Measurements from ENCODE around the gene RETSAT.
"Not testable (repeated sequence)": the region's sequence is repeated elsewhere in the genome, so short reads cannot be mapped to it uniquely, and the experiment has no call there.

Gene RETSAT

DNA sequence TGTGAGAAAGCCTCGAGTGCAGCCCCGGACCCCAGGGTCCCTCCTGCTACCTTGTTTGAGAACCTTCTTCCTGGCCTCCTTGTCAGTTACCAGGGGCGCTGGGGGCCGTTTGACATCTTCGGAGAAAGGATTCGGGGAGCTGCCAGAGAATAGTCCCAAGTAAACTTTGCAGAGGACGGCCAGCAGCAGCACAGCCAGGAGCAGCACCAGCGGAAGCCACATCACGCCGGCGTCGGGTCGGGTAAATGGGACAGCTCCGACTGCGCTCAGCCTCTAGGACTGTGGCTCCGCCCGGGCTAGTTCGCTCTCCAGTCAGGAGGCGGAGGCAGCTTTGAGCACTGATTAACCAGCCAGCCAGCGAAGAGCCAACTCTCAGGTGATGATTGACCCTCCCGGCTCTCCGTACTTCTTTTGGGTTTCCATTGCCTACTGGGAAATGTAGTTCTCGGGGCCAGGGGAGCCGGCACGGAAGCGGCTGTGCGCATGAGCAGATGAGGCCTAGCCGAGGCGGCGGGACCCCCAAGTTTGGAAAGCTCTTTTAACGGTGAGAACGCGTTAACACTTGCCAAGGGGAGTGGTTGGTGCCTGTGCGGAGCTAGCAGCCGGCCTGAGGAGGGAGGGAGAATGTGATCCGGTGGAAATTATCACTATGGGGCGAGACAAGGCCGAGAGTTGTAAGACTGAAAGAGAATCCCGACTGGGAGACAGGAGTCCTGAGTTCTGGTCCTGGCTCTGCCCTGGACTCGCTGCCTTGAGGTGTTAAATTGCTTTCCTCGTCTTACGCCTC, at the start of gene RETSAT, which contains the start of gene ELMOD3:
RETSAT (minus strand) TSS at position 243 of the 787 bp plus-strand sequence; CDS start at position 222, 21 bp downstream.
ELMOD3 (plus strand) TSS at position 484 of the 787 bp plus-strand sequence. CDS start 2,430 bp downstream, outside the sequence.
- DNase-seq (ENCODE audit: low read depth in 2 of 2): peak; percentile 84 to 91

DNA sequence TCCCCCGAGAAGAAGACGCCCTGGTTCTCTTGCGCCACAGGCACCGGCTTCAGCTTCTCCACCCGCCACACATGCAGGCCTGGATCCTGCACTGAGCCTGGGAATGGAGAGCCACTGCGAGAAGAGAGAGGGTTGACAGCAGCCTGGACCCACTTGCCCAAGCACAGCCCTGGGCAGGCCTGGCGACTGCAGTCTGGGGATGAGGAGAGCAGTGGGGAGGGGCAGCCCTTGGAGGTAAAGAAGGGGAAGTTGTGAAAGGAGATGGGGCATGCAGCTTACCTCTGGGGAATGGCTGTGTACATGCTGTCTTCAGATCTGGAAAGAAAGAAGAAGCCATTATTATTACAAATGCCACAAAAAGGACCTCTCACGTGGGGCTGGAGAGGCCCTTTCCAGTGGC, 47.5 kb upstream of the RETSAT start:
- no peak for DNase-seq (ENCODE audit: low read depth in 2 of 2)

- no peak for DNase-seq (ENCODE audit: low read depth in 2 of 2)
Observed at GRCh38 chr2:85401464-85401805, 47.1 kb upstream of the RETSAT start.

DNA sequence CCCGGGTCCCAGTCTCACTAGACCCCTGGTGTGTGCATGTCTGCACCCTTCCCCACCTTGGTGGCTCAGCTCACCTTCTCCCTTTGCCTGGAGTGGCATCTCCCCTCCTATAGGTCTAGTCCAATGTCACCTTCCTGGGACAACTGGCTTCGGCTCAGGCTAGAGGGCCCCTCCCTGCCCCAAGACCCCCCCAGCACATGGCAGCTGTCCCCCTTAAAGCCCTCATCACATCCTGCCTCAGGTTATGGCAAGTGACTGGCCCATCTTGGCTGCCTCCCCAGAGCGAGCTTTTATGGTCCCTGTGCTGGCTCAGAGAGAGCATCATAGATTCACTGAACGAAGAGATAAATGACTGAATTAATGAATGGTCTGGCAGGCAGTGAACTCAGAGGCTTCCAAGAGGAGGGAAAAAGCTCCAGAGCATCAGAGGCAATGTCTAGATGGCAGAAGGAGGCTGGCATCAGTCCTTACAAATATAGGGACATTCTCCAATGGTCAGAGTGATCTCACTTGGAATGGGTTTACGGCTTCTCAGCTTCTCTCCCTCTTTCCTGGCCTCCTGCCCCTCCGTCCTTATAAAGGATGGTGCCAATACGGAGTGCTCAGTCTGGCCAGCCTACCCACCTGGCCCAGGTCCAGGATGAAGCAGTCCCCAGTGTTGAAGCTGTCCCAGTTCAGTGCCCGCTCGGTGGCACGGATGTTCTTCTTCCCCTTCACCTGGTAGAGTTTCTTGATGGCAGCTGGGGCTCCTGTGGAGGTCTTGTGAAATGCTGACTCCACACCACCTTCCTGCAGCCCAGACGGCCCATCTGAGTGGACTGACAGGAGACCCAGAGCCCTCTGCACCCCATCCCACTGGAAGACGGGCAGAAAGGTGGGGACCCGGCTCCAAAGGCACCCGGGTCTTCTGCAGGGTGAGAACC, 46.5 kb upstream of the RETSAT start:
- DNase-seq (ENCODE audit: low read depth in 2 of 2): no peak

- no peak for DNase-seq (ENCODE audit: low read depth in 2 of 2)
Observed at GRCh38 chr2:85400023-85400422, 45.7 kb upstream of the RETSAT start.

DNA sequence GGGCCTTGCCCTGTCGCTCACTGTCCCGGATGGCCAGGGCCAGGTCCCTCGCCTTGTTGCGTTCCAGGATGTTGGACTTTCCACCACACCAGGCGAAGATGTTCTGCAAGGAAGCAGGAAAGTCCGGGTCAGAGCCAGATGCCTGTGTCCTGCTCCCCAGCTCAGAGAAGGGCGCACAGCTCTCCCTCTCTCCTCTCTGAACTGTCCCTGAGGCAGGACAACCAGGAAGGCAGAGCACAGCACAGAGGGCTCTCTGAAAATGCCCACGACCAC, 44.8 kb upstream of the RETSAT start:
- no peak for DNase-seq (ENCODE audit: low read depth in 2 of 2)

DNA sequence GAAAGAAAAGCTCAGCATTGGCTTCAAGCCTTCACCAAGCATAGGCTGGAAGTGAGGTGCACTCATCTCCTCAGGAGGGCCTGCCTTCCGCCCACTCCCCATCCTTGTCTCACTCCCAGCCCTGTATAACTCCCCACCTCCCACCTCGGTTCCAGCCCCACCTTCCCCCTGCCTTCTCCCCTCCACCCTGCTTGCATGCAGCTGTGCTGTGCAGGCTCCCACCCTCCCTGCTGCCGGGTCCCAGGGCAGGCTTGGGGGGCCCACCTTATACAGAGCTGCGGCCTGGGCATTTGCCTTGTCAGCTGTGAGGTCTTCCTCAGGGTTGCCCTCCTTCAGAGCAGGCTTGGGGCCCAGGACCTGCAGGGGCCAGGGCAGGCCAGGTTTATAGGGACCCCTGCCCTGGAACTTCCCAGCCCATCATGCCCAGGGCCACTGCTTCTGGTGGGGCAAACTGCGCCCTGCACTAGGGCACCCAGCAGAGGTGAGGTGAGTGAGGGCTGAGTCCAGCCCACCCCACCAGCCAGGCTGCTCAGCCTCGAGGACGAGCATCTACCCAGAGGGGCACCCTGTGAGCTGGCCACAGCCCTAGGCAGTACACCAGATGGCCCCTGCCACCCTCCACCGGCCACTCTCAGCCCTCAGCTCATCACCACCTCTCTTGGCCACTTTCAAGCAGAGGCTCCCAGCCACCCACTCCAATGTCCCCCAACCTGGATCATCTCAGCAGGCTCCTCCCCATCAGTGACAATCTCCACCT, 44.3 kb upstream of the RETSAT start:
- no peak for DNase-seq (ENCODE audit: low read depth in 2 of 2)

DNA sequence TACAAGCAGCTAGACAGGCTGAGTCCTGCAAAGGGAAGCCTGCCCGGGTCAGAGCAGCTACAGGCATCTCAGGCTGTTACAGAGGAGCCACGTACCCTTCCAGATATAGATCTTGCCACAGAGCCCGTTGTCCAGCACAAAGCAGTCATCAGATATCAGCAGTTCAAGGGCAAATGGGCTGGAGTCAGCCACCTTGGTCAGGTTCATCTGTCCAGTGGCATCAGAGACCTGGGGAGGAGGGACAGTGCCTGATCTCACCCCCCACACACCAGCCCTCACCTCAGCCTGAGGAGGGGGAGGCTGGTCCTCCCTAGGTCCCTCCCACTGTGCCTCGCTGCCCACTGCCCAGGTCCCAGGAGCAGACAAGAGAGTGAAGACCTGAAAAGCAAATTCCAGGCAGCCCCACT, 43.6 kb upstream of the RETSAT start:
- no peak for DNase-seq (ENCODE audit: low read depth in 2 of 2)

- DNase-seq (ENCODE audit: low read depth in 2 of 2): no peak
Observed at GRCh38 chr2:85396531-85397470, 42.5 kb upstream of the RETSAT start.

DNA sequence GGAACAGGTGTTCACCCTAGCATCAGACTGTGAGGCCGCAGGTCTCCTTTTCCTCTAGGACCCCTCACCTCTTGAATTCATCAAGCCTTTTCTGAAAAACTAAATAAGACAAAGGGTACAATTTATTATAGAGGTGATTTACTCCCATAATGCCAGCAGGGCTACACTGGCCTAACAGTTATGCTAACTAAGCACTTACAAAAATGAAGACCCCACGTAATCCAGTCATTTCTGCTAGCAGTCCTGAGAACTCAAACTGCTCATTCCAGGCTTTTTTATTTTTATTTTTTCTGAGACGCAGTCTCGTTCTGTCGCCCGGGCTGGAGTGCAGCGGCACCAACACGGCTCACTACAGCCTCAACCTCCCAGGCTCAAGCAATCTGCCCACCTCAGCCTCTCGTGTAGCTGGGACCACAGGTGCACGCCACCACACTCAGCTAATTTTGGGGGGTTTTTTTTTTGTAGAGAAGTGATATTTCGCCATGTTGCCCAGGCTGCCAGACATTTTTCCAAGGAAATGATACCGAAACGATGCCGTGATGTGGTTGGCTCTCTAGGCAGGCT, 41.7 kb upstream of the RETSAT start:
- DNase-seq (ENCODE audit: low read depth in 2 of 2): no peak

DNA sequence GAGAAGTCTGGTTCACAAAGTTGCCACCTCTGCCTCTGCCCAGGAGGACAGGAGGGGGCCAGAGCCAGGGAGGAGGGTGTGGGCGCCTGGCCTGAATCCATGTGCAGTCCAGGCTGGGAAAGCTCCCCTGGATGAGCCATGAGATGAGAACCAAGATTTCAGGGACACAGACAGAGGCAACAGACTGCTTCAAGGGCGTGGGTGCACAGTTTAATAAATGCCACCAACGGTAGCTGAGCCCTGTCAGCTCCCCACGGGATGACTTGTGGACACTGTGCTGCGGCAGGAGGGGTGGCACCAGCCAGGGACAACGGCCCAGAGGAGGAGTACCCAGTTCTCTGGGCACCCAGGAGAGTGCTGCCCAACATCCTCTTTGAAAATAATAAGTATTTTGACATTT, 40.6 kb upstream of the RETSAT start:
- DNase-seq (ENCODE audit: low read depth in 2 of 2): no peak

GRCh38 chr2:85394261-85394681, 39.9 kb upstream of the RETSAT start:
- no peak for DNase-seq (ENCODE audit: low read depth in 2 of 2)

GRCh38 chr2:85393836-85394235, 39.5 kb upstream of the RETSAT start:
- DNase-seq (ENCODE audit: low read depth in 2 of 2): no peak

DNA sequence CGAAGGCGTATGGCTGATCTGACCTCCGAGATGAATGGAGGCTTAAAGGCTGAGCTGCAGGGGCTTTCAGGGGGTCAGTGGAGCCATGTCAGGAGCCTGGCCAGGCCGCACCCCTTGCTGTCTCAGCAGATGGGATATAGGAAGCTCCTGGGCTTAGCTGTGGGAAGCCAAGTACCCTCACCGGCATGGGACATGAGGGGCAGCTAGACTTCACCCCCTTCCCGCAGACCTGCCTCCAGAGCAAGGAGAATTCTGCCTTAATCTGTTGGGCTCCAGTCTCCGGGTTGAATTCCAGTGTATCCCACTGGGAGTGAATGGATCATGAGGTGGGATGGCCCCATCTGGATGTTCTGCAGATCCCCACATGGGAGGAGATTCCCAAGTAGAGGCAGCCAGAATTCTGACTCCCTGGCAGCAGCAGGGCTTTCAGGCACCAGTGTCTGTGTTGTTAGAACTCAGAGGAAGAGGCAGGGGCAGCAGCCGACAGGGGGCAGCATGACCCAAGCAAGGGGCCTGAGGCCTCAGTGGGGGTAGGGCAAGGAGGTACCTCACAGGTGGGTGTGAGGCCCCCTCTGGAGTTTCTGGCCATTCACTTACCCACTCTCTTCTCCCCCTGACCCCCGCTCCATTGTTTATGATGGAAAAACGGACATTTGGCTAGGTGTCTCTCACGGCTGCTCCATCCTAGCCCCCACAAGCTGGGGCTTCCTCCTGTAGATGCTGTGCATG, 36.8 kb upstream of the RETSAT start:
- peak; percentile 44 to 59 for DNase-seq (ENCODE audit: low read depth in 2 of 2)

DNA sequence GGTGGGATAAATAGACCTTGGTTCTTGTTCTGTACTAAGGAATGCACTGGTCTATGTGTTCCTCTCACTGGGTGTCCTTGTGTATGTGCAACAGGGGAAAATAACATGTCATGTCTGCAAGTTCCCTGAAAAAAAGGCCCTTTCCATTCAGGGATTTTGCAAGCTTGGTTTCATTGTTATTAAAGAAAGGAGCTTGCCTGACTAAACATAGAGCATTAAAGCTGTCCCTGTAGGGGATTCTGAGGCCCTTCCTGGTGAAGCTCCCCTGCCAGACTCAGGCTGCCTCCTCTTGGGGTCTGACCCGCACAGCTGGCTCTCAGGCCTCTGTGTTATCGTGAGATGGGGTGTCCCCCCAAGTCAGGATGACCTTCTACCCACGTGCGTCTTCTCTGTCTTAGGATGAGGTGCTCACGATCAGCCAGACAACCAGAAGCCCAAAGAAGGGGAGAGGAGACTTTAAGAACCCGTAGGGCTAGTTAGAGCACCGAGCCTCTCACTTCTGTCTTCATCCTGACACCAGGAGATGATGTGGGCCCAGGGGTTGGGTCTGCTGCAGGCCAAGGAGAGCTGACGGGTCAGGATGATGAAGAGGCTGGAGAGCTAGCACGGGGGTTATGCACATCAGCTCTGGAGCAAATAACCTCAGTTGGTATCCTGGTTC, 34.7 kb upstream of the RETSAT start:
- no peak for DNase-seq (ENCODE audit: low read depth in 2 of 2)

DNA sequence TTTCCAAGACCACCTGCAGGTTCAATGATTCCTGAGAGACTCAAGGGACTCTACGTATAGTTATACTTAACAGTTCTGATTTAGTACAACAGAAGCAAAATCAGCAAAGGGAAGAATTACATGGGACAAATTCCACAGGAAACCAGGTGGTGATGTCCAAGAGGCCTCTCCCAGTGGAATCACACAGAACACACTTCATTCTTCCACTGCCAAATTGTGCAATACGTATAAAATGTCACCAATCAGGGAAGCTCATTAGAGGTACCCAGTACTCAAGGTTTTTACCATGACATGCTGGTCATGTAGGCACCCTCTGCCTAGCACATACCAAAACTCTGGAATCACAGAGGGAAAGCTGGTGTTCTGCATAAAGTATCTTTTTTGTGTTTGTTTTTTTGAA, 33.4 kb upstream of the RETSAT start:
- no peak for DNase-seq (ENCODE audit: low read depth in 2 of 2)

- no peak for DNase-seq (ENCODE audit: low read depth in 2 of 2)
Observed at GRCh38 chr2:85385746-85386145, 31.4 kb upstream of the RETSAT start.

GRCh38 chr2:85383850-85384249, 29.5 kb upstream of the RETSAT start:
- DNase-seq (ENCODE audit: low read depth in 2 of 2): no peak

DNA sequence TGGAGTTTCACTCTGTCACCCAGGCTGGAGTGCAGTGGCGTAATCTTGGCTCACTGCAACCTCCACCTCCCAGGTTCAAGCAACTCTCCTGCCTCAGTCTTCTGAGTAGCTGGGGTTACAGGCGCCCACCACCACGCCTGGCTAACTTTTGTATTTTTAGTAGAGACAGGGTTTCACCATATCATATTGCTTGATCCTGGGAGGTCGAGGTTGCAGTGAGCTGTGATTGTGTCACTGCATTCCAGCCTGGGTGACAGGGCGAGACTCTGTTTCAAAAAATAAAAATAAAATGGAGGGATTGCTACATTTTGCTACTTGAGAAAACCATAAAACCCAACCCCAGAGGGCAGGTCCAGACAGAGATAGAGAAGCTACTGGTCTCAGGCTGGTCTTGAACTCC, 28.8 kb upstream of the RETSAT start:
- DNase-seq (ENCODE audit: low read depth in 2 of 2): not testable (repeated sequence)

DNA sequence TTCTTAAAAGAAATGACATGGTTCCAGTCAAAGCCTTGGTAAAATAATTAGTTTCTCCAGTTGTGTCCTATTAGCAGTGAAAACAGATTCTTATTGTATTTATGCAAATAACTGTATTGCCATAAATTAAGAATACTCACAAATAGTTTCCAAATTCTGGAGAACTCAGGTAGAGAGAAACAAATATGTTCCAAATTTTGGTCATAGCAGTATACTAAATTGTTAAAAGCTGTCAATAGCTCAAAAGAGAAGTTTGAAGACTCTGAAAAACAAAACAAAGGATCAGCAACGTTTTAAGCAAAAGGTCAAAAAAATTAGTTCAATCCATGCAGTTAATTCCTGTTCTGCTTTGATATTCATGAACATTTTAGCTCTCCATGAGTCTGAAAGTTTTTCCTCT, 25.7 kb upstream of the RETSAT start:
- DNase-seq (ENCODE audit: low read depth in 2 of 2): no peak
